Mesenchymal stem cell (in vitro differentiated cells and primary cell): ENCODE measurements around the gene ETV3L.

Source experiments
- DNase-seq: peaks from one replicate; pipeline ENCODE4 v3.0.0-alpha.2; 2013
- H2AFZ ChIP-seq: one replicate; pipeline ENCODE4 v1.6.1; 2013; ENCODE audit warnings: low read depth, mild to moderate bottlenecking, control low read depth, inconsistent platforms, low read length, moderate library complexity
- H2AK5ac ChIP-seq: 2 replicates; pipeline ENCODE4 v1.6.1; 2013; ENCODE audit warnings: low read length, moderate library complexity, mild to moderate bottlenecking, inconsistent platforms; ENCODE audit not compliant: severe bottlenecking
- H2BK120ac ChIP-seq: one replicate; pipeline ENCODE4 v1.6.1; 2013; ENCODE audit warnings: low read depth, mild to moderate bottlenecking, inconsistent platforms, low read length, moderate library complexity
- H2BK12ac ChIP-seq, 2 experiments: one replicate each; pipeline ENCODE4 v1.6.1; 2013; ENCODE audit warnings: inconsistent platforms in 2 of 2, low read length in 2 of 2, mild to moderate bottlenecking in 2 of 2, moderate library complexity in 2 of 2, control low read depth in 1 of 2
- H2BK15ac ChIP-seq: one replicate; pipeline ENCODE4 v1.6.1; 2013; ENCODE audit warnings: mild to moderate bottlenecking, low read depth, inconsistent platforms; ENCODE audit not compliant: poor library complexity, severe bottlenecking
- H2BK5ac ChIP-seq: 2 replicates; pipeline ENCODE4 v1.6.1; 2013; ENCODE audit warnings: low read depth, mild to moderate bottlenecking, low read length, control low read depth, inconsistent platforms; ENCODE audit not compliant: poor library complexity, severe bottlenecking
- H3K14ac ChIP-seq, 2 experiments: one replicate each; pipeline ENCODE4 v1.6.1; 2013; ENCODE audit warnings: inconsistent platforms in 2 of 2, low read length in 2 of 2, control low read depth in 1 of 2, mild to moderate bottlenecking in 1 of 2, moderate library complexity in 1 of 2
- H3K18ac ChIP-seq, 2 experiments: one replicate each; pipeline ENCODE4 v1.6.1; 2013; ENCODE audit warnings: inconsistent platforms in 2 of 2, low read length in 2 of 2, control low read depth in 1 of 2, low read depth in 1 of 2, mild to moderate bottlenecking in 1 of 2
- H3K23ac ChIP-seq, 2 experiments: one replicate each; pipeline ENCODE4 v1.6.1; 2013; ENCODE audit warnings: inconsistent platforms in 2 of 2, low read length in 2 of 2, mild to moderate bottlenecking in 2 of 2, moderate library complexity in 2 of 2, control low read depth in 1 of 2
- H3K27ac ChIP-seq: 2 replicates; pipeline ENCODE4 v1.5.1; 2013; ENCODE audit warnings: mild to moderate bottlenecking, moderate library complexity, low read length, control low read depth, inconsistent platforms; ENCODE audit not compliant: poor library complexity, severe bottlenecking
- H3K27me3 ChIP-seq, 2 experiments: 2 replicates each; pipeline versions ENCODE4 v1.6.1 to v1.7.0; 2013; ENCODE audit warnings: low read length in 2 of 2, mild to moderate bottlenecking in 2 of 2, moderate library complexity in 2 of 2, control low read depth in 1 of 2, inconsistent platforms in 1 of 2; ENCODE audit not compliant: control insufficient read depth in 1 of 2, insufficient read depth in 1 of 2
- H3K36me3 ChIP-seq, 2 experiments: 2 replicates each; pipeline versions ENCODE4 v1.6.1 to v1.7.0; 2013; ENCODE audit warnings: low read length in 2 of 2, control low read depth in 1 of 2, inconsistent platforms in 1 of 2, low read depth in 1 of 2, mild to moderate bottlenecking in 1 of 2; ENCODE audit not compliant: insufficient read depth in 2 of 2, control insufficient read depth in 1 of 2
- H3K4ac ChIP-seq, 2 experiments: one replicate each; pipeline ENCODE4 v1.6.1; 2013; ENCODE audit warnings: inconsistent platforms in 2 of 2, low read length in 2 of 2, mild to moderate bottlenecking in 2 of 2, moderate library complexity in 2 of 2, control low read depth in 1 of 2, low read depth in 1 of 2
- H3K4me1 ChIP-seq: 2 replicates; pipeline ENCODE4 v1.6.1; 2013; ENCODE audit warnings: low read depth, low read length, control low read depth; ENCODE audit not compliant: control insufficient read depth, insufficient read depth
- H3K4me2 ChIP-seq: 2 replicates; pipeline ENCODE4 v1.6.1; 2013; ENCODE audit warnings: low read length, mild to moderate bottlenecking, inconsistent platforms; ENCODE audit not compliant: poor library complexity, severe bottlenecking
- H3K4me3 ChIP-seq, 2 experiments: 2 replicates each; pipeline versions ENCODE4 v1.5.1 to v1.7.0; 2013; ENCODE audit warnings: low read length in 2 of 2, mild to moderate bottlenecking in 2 of 2, control low read depth in 1 of 2, low read depth in 1 of 2; ENCODE audit not compliant: insufficient read depth in 1 of 2
- H3K79me1 ChIP-seq: replicated peaks from 2 replicates; pipeline ENCODE4 v1.6.1; 2013; ENCODE audit warnings: mild to moderate bottlenecking, control low read depth, low read length, inconsistent platforms; ENCODE audit not compliant: poor library complexity, severe bottlenecking
- H3K9ac ChIP-seq: 2 replicates; pipeline ENCODE4 v1.7.0; 2013; ENCODE audit warnings: mild to moderate bottlenecking, low read length, moderate library complexity
- H3K9me3 ChIP-seq: 2 replicates; pipeline ENCODE4 v1.7.0; 2013; ENCODE audit warnings: mild to moderate bottlenecking, low read length; ENCODE audit not compliant: control insufficient read depth
- H4K8ac ChIP-seq: one replicate; pipeline ENCODE4 v1.6.1; 2013; ENCODE audit warnings: inconsistent platforms, mild to moderate bottlenecking, low read length, moderate library complexity
- H4K91ac ChIP-seq: one replicate; pipeline ENCODE4 v1.6.1; 2013; ENCODE audit warnings: mild to moderate bottlenecking, low read length, inconsistent platforms
- WGBS: methylation state at CpG from one replicate; pipeline ENCODE4 v1.1.7; 2013; ENCODE audit warnings: mixed read lengths; 5-methylcytosine and 5-hydroxymethylcytosine counted together

ETV3L gene

DNA sequence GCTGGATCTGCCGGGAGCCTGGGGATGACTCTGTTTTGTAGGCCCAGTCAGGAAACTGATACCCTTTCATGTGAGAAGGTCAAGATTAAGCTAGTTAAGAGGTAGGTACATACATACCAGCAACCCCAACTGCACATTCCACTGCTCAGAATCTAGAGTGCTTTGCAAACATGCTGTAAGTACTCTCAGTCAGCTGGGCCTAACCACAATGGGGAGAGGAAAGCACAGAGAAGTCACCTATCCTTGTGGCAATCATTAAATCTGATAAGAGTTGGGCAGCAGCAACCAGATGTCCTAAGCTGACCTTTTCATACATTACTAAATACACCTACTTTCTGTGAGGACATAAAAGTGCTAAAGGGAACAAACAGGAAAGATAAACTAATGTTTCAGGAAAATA, 36.0 kb upstream of the ETV3L start:
- H3K4me3 ChIP-seq, result peak overlapping the region in 1 of 2 experiments; percentile 93
- H3K4me1 ChIP-seq, result peaks cover 2% of the 10 kb centered on the region
- no peak for DNase-seq
- peak overlapping the region; percentile 96 for H3K9ac ChIP-seq
- H3K27ac ChIP-seq, result no peak overlapping the region
- no peaks in the 10 kb centered on the region for H3K27me3 ChIP-seq
- no peak overlapping the region for H2AFZ ChIP-seq
- H3K18ac ChIP-seq, result no peak overlapping the region
- no peak overlapping the region for H2BK120ac ChIP-seq
- H3K4me2 ChIP-seq, result no peak overlapping the region
- H4K8ac ChIP-seq, result no peak overlapping the region
- peaks cover 13 to 55% of the 10 kb centered on the region in 2 experiments for H3K36me3 ChIP-seq
- H3K23ac ChIP-seq, result no peak overlapping the region
- peaks cover 14% of the 10 kb centered on the region for H3K79me1 ChIP-seq
- no peaks in the 10 kb centered on the region for H3K9me3 ChIP-seq
- H2BK12ac ChIP-seq, result no peak overlapping the region
- no peak overlapping the region for H3K14ac ChIP-seq
- no CpG with 5 or more reads among the region's 1 CpG for WGBS
- no peak overlapping the region for H4K91ac ChIP-seq
- H2BK15ac ChIP-seq, result no peak overlapping the region
- no peak overlapping the region for H2BK5ac ChIP-seq
- no peak overlapping the region for H3K4ac ChIP-seq
- no peak overlapping the region for H2AK5ac ChIP-seq

DNA sequence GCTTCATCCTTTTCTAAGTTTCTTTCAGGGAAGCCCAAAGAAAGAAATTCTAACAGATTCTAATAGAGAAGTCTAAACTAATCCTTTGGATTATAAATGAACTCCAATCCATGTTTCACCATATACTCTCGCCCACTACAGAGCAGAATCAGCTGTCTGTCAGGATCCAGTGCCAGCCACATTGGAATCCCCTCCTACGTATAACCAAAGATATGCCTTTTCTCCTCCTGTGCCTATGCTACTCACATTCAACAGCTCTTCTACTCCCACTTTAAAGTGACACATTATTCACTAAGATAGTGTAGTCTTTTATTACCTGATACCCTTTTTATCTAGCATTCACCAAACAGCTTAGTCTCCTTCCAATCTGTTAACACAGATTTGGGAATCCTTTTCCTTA, 35.5 kb upstream of the ETV3L start:
- 94% methylated on average over 2 of the region's 2 CpGs for WGBS
- no peak overlapping the region for H2BK15ac ChIP-seq
- DNase-seq, result no peak
- peaks cover 2% of the 10 kb centered on the region for H3K4me1 ChIP-seq
- no peak overlapping the region for H4K91ac ChIP-seq
- no peak overlapping the region for H2BK120ac ChIP-seq
- H3K9me3 ChIP-seq, result no peaks in the 10 kb centered on the region
- H3K14ac ChIP-seq, result no peak overlapping the region
- no peak overlapping the region for H3K27ac ChIP-seq
- no peak overlapping the region for H2AK5ac ChIP-seq
- H2BK12ac ChIP-seq, result no peak overlapping the region
- H3K79me1 ChIP-seq, result peaks cover 17% of the 10 kb centered on the region
- no peak overlapping the region for H3K4me2 ChIP-seq
- no peaks in the 10 kb centered on the region for H3K27me3 ChIP-seq
- no peak overlapping the region for H2AFZ ChIP-seq
- no peak overlapping the region for H2BK5ac ChIP-seq
- H3K9ac ChIP-seq, result peak overlapping the region; percentile 24
- no peak overlapping the region for H3K4me3 ChIP-seq
- no peak overlapping the region for H3K4ac ChIP-seq
- H3K23ac ChIP-seq, result no peak overlapping the region
- no peak overlapping the region for H3K18ac ChIP-seq
- no peak overlapping the region for H4K8ac ChIP-seq
- H3K36me3 ChIP-seq, result peaks cover 13 to 61% of the 10 kb centered on the region in 2 experiments

DNA sequence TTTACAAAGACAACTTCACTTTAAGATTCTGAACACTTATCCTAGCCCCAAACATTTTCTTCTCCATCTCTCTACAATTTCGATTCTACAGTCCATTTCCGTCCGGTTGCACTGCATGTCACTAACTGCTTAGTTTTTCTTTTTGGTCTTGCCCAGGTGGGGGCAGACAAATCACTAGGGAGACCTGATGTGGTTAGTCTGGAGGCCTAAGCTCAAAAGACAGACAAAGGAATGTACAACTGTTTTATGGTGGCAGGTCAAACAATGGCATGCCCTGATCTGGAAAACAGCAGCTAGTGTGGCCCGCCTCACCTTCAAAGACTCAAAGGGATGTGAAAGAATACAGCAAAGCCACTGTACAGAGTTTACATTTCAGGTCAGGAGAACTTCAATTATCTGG, 34.8 kb upstream of the ETV3L start:
- H2BK120ac ChIP-seq, result no peak overlapping the region
- no peaks in the 10 kb centered on the region for H3K27me3 ChIP-seq
- H3K9me3 ChIP-seq, result no peaks in the 10 kb centered on the region
- H3K18ac ChIP-seq, result no peak overlapping the region
- H3K4ac ChIP-seq, result no peak overlapping the region
- no peak overlapping the region for H3K23ac ChIP-seq
- H4K8ac ChIP-seq, result no peak overlapping the region
- no peak overlapping the region for H2BK15ac ChIP-seq
- H2BK5ac ChIP-seq, result no peak overlapping the region
- no peak overlapping the region for H4K91ac ChIP-seq
- H3K9ac ChIP-seq, result peak overlapping the region; percentile 24
- peaks cover 2% of the 10 kb centered on the region for H3K4me1 ChIP-seq
- H2AK5ac ChIP-seq, result no peak overlapping the region
- DNase-seq, result no peak
- WGBS, result 94% methylated on average over 4 of the region's 4 CpGs
- no peak overlapping the region for H2AFZ ChIP-seq
- H3K4me2 ChIP-seq, result no peak overlapping the region
- H3K79me1 ChIP-seq, result peaks cover 17% of the 10 kb centered on the region
- H3K4me3 ChIP-seq, result no peak overlapping the region
- no peak overlapping the region for H3K14ac ChIP-seq
- H2BK12ac ChIP-seq, result no peak overlapping the region
- no peak overlapping the region for H3K27ac ChIP-seq
- peaks cover 13 to 66% of the 10 kb centered on the region in 2 experiments for H3K36me3 ChIP-seq

DNA sequence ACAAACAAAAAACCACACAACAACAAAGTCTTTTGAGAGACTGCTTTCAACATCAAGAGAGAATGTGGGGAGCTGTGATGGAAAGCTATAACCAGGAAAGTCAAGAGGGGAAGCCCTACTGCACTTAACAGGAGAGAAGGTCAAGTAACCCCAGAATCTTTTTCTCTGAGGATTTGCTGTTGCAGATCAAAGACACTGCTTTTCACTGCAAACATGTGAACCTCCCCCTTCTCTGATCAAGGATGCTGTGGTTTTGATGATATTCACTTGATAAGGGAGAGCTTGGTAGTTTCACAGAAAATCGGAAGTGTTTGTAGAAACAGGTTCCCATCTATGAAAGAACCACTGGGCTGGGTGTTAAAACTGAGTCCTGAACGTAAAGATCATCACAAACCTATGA, 33.8 kb upstream of the ETV3L start:
- Histone ChIP-seq H3K4me2 (no peak overlapping the region), H4K8ac (no peak overlapping the region), H2AFZ (no peak overlapping the region), H3K23ac (no peak overlapping the region), H3K4ac (no peak overlapping the region), H2BK12ac (no peak overlapping the region), H3K27ac (no peak overlapping the region), H3K14ac (no peak overlapping the region), H3K36me3 (peaks cover 13 to 76% of the 10 kb centered on the region in 2 experiments), H3K4me3 (no peak overlapping the region), H4K91ac (no peak overlapping the region), H2BK15ac (no peak overlapping the region), H3K9ac (peak overlapping the region; percentile 14), H3K79me1 (peaks cover 17% of the 10 kb centered on the region), H2BK120ac (no peak overlapping the region), H3K9me3 (no peaks in the 10 kb centered on the region), H3K4me1 (peaks cover 2% of the 10 kb centered on the region), H2BK5ac (no peak overlapping the region), H3K27me3 (no peaks in the 10 kb centered on the region), H3K18ac (no peak overlapping the region), H2AK5ac (no peak overlapping the region)
- no peak for DNase-seq
- no CpG with 5 or more reads among the region's 2 CpGs for WGBS
